ENCODE results near the gene CHTF18.
A peak's percentile ranks its signal among the peaks of the same experiment; 100 is the strongest.
"Not testable (repeated sequence)": the region's sequence is repeated elsewhere in the genome, so short reads cannot be mapped to it uniquely, and the experiment has no call there.

The CHTF18 gene

DNA sequence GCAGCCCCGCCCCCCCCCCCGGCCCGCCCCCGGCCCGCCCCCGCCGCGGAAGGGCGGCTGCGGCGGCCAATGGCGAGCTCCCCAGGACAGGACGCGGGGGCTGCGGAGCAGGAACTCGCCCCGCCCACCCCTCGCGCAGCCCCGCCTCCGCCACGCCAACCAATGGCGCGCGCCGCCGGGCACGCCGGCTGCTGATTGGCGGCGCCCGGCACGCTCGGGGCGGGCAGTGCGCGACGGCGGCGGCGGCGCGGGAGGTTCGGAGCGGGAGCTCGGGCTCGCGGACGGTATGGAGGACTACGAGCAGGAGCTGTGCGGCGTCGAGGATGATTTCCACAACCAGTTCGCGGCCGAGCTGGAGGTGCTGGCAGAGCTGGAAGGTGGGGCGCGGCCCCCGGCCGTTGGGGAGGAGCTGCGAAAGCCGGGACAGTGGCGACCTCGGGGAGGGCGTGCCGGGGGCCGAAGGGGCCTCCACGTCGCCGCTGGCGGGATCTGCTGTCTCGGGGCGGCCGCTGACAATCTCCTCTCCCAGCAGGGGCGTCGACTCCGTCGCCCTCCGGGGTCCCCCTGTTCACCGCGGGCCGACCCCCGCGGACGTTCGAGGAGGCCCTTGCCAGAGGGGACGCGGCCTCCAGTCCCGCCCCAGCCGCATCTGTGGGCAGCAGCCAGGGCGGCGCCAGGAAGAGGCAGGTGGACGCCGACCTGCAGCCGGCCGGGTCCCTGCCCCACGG, at the start of gene CHTF18:
TSS of gene CHTF18 (plus strand) at position 222 of the 728 bp plus-strand sequence. CDS start at position 287, 65 bp downstream.
- DNase-seq (ENCODE audit: low read depth) = peak; percentile 91

DNA sequence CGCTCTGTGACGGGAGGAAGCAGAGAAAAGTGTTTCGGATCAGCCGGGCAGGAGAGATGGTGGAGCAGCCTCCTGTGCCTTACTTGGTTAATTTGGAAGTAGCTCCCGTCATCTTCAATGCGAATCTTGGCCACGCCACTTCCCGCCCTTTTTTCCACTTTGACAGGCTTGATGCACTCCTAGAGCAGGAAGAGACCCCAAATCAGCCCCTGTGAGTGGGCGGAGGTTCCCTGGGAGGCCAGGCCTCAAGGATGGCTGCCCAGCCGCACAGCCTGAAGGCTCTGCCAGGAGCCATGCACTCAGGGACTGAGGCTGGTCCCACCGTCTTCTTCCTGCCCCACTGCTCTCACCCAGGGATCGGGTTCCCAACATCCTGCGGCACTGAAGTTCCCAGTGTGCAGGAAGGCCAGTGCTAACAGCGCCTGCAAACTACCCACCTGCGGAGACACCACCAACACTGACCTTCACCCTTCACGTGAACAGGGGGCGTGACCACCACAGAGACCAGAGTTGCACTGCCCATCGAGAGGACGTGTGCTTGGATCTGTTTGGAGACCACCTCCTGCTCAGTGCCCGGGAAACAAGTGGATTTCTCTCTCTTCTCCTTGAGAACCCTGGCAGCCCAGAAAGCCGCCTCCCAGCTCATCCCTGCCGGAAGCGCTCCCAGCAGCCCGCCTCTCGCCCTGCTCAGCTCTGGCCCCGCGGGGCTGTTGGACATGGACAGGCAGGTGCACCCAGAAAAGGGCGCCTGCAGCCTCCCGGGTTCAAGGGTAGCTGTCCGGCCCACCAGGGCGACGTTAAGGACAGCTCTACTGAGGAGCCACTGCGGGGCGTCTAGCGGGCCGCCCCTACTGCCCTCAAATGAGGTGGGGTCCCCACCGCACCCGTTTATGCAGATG, 48.6 kb upstream of the CHTF18 start:
- no peak for DNase-seq (ENCODE audit: low read depth)

DNA sequence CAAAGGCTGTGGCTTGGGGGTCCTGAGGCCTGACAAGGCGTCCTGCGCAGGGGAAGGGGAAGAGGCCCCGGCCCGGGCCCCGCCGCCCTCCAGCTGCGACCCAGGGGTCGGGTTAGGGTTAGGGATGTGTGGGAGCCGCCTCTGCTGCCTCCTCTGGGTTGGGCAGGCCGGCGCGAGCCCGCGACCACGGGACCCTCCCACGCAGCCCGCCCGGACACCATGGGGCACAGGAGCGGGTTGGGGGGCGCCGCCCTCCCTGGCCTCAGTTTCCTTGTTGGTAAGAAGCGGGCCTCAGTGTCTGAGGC, 48.0 kb upstream of the CHTF18 start:
- no peak for DNase-seq (ENCODE audit: low read depth)

DNA sequence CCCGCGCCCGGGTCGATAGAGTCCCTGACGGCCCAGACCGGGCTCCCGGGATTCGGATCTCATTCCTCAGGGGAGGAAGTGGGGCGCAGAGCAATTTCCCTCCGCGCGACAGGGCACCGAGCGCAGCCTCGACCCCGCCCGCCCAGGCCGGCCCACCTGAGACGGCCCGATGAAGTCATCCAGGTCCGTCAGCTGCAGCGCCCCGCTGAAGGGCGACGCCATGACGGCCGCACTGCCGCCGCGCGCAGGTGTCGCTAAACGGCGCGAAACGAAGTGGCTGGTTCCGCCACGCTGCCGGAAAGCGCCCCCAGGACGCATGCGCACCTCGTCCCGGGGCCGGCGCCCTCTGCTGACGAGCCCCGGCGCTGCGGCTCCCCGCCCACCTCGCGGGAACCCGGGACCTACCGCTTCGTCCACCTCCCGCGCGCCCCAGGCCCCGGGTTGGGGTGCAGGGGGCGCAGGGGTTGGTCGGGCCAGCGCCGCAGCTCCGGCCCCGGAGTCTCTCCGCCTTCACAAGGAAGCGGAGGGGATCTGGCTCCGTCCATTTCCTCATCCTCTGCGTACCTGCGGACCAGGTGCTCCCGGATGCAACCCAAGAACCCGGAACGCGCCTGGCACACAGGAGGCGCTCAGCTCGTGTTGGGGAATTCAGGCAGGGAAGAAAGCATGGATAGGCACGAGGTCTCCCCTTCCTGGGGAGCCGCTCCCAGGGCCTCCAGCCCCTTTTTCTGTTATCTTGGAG, 47.5 kb upstream of the CHTF18 start, which contains the start of gene CIAO3:
TSS of gene CIAO3 (minus strand) at position 234 of the 742 bp plus-strand sequence. CDS start at position 222, 12 bp downstream.
- peak; percentile 86 for DNase-seq (ENCODE audit: low read depth)

DNA sequence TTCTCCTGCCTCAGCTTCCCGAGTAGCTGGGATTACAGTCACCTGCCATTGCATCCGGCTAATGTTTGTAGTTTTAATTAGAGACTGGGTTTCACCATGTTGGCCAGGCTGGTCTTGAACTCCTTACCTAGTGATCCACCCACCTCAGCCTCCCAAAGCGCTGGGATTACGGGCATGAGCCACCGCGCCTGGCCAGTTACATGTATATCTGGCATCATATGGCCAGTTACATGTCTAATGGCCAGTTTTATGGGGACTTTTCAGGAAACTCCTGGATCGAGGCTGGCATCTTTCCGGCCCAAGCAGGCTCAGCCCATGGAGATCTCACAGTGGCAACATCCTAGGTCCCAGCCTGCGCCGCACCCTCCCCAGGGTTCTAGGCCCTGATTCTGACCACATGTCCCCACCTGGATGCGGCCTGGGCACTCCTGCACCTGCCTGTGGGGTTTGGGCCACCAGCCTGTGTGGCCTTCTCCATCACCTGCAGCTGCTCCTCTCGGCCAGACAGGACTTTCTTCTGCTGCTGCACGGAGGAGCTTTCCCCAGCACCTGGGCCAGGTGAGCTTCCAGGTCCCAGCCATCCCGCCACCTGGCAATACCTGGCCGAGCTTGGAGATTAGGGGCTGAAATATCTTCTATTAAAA, 46.3 kb upstream of the CHTF18 start:
- no peak for DNase-seq (ENCODE audit: low read depth)

DNA sequence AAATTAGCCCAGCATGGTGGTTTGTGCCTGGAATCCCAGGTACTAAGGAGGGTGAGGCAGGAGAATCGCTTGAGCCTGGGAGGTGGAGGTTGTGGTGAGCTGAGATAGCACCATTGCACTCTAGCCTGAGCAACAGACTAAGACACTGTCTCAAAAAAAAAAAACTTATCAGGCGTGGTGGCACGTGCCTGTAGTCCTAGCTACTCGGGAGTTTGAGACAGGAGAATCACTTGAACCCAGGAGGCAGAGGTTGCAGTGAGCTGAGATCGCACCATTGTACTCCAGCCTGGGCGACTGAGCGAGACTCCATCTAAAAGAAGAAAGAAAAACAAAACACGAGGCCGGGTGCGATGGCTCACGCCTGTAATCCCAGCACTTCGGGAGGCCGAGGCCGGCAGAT, 45.5 kb upstream of the CHTF18 start:
- DNase-seq (ENCODE audit: low read depth) = not testable (repeated sequence)

DNA sequence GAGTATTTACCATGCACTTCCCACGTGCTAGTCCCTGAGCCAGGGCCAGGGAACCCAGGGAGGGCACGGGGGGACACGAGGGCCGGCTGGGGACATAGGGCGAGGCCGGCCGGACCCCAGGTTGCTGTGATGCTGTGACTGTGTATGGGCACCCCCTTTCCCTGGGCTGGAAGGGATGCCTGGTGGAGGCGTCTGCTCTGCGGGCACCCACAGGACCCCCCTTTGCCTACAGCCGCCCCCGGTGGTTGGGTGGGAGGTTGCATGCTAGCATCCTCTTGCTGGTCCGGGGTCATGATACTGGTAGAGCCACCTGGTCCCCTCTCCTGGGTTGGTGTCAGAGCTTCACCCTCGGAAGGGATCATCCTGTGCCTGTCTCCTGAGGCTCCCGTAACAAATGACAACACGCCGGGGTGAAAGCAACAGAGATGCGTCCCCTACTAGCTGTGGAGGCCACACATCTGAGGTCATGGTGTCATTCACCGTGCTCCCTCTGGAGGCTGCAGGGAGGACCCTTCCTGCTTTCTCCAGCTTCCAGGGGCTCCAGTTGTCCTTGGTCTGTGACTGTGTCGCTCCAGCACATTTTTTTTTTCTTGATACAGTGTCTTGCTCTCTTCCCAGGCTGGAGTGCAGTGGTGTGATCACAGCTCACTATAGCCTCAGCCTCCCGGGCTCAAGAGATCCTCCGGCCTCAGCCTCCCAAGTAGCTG, 44.5 kb upstream of the CHTF18 start:
- DNase-seq (ENCODE audit: low read depth) = no peak

DNA sequence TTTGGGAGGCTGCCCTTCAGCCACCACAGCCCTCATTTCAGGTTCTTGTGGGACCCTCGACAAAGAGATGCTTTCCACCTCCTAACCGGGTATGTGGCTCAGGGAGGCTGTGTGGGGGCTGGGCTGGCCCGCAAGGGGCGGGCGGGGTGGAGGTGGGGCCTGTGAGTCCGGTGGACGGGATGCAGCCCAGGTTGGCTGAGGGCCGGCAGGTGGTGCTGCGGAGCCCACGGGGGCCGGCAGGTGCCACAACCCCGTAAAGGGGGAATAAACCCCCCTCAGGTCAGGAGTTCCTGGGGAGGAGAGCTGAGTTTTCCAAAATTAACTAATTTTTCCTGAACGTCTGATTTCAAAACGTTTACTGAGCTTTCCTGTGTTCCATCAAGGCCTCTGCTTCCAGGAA, 42.7 kb upstream of the CHTF18 start:
- DNase-seq (ENCODE audit: low read depth) = no peak

DNA sequence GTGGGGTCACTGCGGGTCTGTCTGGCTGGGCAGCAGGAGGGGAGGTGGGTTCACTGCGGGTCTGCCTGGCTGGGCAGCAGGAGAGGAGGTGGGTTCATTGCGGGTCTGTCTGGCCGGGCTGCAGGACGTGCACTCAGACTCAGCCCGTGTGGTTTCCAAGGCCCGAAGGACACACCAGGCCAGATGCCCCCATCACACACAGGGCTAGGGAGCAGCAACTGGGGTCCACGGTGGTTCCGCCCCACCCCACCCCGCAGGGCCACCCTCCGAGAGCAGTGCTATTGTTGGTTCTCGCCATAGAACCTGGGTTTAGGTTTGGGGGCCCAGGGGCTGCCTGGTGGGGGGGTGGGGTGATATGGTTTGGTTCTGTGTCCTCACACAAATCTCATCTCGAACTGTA, 41.8 kb upstream of the CHTF18 start:
- no peak for DNase-seq (ENCODE audit: low read depth)

DNA sequence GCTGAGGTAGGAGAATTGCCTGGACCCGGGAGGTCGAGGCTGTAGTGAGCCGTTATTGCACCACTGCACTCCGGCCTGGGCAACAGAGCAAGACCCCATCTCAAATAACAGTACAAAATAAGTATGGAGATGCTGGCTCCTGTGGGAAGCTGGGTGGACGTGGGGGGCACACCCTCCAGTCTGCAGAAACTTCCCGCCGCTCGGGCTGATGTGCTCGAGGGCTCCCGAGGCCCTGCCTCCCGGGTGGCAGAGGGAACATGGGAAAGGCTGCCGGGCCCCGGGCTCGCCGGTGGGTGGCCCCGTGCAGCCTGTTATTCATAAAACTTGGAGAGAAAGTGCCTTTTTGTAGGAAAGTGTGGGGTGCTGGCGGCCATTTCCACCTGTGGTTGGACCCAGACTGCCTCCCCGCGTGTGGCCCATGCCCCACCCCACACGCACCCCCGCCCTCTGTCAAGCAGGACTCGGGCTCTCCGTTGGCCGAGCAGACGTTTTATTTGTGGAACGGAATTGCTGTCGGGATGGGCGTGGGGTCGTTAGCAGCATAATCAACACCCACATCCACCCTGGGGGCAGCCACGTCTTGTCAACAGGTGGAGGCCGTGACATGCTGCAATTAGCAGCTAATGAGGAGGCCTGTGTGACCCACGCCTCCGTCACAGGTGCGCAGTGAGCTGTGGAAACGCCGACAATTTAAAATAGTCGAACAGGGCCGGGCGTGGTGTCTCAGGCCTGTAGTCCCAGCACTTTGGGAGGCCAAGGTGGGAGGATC, 40.3 kb upstream of the CHTF18 start:
- no peak for DNase-seq (ENCODE audit: low read depth)

DNA sequence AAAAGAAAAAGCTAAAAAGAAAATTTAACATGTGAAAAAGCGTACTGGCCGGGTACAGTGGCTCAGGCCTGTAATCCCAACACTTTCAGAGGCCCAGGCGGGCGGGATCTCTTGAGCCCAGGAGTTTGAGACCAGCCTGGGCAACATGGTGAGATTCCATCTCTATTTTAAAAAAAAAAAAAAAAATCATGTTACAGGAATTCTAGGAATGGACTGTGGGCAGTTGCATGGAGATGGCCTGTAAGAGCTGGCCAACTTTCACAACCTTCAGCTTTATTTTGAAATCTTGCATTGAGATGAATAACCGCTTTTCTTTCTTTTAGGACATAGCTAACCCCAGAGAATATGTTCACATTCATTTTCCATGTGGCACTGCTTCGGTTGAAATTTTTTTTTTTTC, 39.4 kb upstream of the CHTF18 start:
- no peak for DNase-seq (ENCODE audit: low read depth)

DNA sequence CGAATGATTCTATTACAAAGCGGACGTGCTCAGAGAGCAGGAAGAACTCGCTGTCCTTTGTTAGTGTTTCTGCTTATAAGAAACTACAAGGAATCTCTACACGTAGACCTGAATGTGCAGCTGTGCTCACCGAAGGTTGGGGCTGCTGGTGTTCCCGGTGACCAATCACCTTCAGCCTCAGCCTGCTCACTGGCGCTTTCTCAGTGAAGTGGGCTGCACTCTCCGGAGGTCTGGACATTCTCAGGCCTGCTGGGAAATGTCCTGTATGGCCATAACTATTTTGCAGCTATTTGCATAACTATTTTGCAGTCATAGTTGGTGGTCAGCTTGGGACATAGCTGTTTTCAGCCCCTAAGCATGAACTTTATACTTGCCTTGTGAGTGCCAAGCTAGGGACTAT, 37.9 kb upstream of the CHTF18 start:
- DNase-seq (ENCODE audit: low read depth) = no peak

DNA sequence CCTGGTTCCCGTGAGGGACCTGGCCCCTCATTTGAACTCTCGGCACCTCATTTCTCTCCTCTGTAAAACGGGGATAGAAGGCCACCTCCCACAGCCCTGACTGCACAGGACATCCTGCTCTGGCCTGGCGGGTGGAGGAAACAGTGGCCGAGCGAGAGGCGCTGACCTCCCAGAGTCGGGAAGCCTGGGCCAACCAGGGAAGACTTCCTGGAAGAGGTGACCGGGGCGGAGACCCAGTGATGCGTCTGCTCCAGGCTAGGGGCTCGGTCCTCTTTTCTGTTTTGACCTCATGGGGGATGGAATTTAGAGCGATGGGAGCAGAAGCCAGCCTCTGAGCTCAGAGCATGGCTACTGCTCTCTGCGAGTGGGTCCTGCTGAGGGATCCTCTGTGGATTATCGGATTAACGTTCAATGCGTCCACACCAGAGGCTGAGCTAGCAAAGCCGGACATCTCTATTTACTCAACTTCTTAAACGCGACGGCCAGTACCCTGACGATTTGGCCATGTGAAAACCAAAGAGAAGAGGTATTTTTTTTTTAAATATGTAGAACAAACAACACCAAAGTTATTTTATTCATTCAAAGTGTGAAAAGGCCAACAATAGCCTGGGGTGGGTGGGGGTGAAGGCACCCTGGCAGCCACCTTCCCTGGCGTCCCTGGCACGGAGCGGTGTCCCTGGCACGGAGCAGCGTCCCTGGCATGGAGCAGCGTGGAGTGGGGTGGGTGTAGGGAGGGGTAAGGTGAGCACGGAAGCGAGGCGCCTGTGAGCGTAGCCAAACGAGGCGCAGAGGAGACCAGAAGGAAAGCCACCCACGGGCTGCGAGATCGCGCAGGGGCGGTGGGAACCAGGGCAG, 37.0 kb upstream of the CHTF18 start:
- DNase-seq (ENCODE audit: low read depth) = no peak

DNA sequence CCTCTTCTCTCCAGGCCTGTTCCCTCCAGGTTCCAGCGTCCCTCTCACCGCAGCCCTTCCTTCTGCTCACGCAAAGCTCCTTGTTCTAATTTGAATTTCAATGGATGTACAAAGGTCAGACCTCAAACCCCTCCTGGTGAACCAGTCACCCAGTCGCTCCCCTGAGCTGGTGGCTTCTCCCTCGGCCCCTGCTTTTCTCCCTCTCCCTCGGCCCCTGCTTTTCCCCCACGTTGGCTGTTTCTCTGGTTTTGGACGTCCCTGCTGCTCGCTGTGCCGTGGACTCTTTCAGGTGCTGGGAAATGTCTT, 36.5 kb upstream of the CHTF18 start:
- no peak for DNase-seq (ENCODE audit: low read depth)

DNA sequence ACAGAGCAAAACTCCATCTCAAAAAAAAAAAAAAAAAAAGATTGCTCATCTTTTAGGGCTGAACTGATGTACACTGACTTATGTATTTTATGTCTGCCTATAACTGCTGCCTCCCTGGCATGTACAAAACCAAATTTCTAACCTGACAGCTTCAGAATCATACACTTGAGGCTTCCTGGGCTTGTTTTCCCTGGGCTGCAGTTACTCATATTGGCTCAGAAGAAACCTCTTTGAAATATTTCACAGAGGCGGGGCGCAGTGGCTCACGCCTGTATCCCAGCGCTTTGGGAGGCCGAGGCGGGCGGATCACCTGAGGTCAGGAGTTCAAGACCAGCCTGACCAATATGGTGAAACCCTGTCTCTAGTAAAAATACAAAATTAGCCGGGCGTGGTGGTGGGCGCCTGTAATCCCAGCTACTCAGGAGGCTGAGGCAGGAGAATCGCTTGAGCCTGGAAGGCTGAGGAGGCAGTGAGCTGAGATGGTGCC, 34.3 kb upstream of the CHTF18 start:
- not testable (repeated sequence) for DNase-seq (ENCODE audit: low read depth)

DNA sequence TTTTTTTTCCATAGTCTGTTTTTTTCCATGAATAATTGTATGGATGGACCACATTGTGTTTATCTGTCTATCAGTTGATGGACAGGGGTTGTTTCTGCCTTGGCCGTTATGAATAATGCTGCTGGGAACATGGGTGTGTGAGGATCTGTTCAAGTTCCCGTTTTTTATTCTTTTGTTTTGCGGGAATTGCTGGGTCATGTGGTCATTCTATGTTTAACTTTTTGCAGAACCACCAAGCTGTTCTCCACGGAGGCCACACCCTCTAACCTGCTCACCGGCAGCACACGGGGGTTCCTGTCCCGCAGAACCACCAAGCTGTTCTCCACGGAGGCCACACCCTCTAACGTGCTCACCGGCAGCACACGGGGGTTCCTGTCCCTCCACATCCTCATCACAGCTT, 33.8 kb upstream of the CHTF18 start:
- DNase-seq (ENCODE audit: low read depth) = no peak

DNA sequence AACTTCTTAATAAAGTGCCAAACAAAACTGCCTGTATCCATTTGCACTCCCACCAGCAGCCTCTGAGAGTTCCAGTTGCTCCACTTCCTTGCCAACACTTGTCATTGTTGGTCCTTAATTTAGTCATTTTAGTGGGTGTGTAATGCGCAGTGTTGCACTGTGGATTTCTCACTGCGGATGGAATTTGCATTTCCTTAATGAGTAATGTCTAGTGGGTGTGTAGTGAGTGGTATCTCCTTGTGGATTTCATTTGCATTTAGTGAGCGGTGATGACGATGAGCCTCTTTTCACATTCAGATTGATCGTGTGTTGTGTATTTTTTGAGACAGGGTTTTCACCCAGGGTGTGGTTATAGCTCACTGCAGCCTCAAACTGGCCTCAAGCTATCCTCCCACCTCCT, 32.0 kb upstream of the CHTF18 start:
- no peak for DNase-seq (ENCODE audit: low read depth)

DNA sequence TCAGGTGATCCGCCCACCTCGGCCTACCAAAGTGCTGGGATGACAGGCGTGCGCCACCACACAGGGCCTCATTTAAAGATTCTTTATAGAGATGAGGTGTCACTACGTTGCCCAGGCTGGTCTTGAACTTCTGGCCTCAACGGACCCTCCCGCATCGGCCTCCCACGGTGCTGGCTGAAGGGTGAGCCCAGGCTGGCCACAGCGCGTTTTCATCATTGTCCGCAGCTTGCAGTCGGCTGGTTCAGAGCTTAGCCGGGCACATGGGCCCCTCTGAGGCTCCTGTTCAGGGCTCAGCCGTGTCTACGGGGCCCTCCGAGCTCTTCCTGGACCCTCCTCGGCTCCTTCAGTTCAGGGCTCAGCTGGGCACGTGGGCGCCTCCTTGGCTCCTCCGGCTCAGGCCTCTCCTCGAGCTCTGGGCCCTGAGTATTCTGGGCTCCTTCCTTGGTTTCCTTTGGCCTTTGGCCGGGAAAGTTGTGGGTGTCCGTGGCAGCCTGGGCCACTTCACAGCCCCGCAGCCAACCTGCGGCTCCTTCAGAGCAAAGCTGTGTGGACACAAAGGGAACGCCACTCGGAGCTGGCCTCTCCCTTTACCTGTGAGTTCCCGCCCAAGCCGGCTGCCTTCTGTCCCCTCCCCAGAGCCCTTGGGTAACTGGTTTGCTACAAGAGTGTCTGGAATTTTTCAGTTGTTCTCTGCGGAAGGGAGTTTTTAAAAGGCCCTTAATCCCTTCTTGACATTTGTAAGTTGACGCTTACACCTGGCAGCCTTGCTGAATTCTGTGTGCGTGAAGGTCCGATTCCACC, 29.1 kb upstream of the CHTF18 start:
- no peak for DNase-seq (ENCODE audit: low read depth)

DNA sequence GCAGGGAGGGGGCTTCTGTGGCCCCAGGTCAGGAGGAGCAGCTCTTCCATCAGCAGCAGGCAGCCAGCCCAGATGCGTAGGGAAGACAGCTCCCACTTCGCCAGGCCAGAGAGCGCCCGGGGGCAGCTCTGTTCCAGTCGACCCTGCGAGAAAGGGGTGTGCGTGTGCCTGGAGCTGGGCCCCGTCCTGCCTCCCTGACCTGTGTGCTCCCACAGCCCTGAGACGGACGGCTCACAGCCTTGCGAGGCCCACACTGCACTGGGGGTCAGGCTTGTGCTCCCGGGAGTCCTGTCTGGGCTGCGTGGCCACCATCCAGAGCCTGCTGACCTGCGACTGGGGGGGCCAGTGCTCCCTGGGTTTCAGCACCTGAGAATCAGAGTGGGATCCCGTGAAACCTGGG, 28.4 kb upstream of the CHTF18 start:
- DNase-seq (ENCODE audit: low read depth) = no peak
